ENCODE data around the gene SPATA9.
A peak's percentile ranks its signal among the peaks of the same experiment; 100 is the strongest.

SPATA9 gene

GRCh38 chr5:95690333-95690732 is 7.5 kb upstream of the SPATA9 start:
- H3K4me3 ChIP-seq (replicated peaks; ENCODE audit: low read depth, low read length), result no peak overlapping the region
- no peak for DNase-seq (ENCODE audit: low read depth)
- TF ChIP-seq CTCF (IDR thresholded peaks at IDR 0.05; ENCODE audit: low read length, missing control alignments), result no peak

GRCh38 chr5:95689680-95690079 is 6.9 kb upstream of the SPATA9 start:
- TF ChIP-seq CTCF (IDR thresholded peaks at IDR 0.05; ENCODE audit: low read length, missing control alignments), result no peak
- no peak overlapping the region for H3K4me3 ChIP-seq (replicated peaks; ENCODE audit: low read depth, low read length)

GRCh38 chr5:95686651-95687050 is 3.9 kb upstream of the SPATA9 start:
- no peak for TF ChIP-seq CTCF (IDR thresholded peaks at IDR 0.05; ENCODE audit: low read length, missing control alignments)
- no peak for DNase-seq (ENCODE audit: low read depth)

More at GRCh38 chr5:95689680-95690079, 6.9 kb upstream of the SPATA9 start:
- no peak for DNase-seq (ENCODE audit: low read depth)

GRCh38 chr5:95684361-95684760 is 1.6 kb upstream of the SPATA9 start:
- TF ChIP-seq CTCF (IDR thresholded peaks at IDR 0.05; ENCODE audit: low read length, missing control alignments), result no peak
- no peak for DNase-seq (ENCODE audit: low read depth)
- no peak overlapping the region for H3K4me3 ChIP-seq (replicated peaks; ENCODE audit: low read depth, low read length)

More at GRCh38 chr5:95686651-95687050, 3.9 kb upstream of the SPATA9 start:
- no peak overlapping the region for H3K4me3 ChIP-seq (replicated peaks; ENCODE audit: low read depth, low read length)

- no peak for TF ChIP-seq CTCF (IDR thresholded peaks at IDR 0.05; ENCODE audit: low read length, missing control alignments)
- DNase-seq (ENCODE audit: low read depth), result peak; percentile 55
- H3K4me3 ChIP-seq (replicated peaks; ENCODE audit: low read depth, low read length), result no peak overlapping the region
Measured at GRCh38 chr5:95673081-95673480, 9.7 kb downstream of the SPATA9 start.

GRCh38 chr5:95672641-95673040 is 10.2 kb downstream of the SPATA9 start:
- DNase-seq (ENCODE audit: low read depth), result no peak
- no peak for TF ChIP-seq CTCF (IDR thresholded peaks at IDR 0.05; ENCODE audit: low read length, missing control alignments)
- no peak overlapping the region for H3K4me3 ChIP-seq (replicated peaks; ENCODE audit: low read depth, low read length)

- TF ChIP-seq CTCF (IDR thresholded peaks at IDR 0.05; ENCODE audit: low read length, missing control alignments), result no peak
- DNase-seq (ENCODE audit: low read depth), result no peak
- no peak overlapping the region for H3K4me3 ChIP-seq (replicated peaks; ENCODE audit: low read depth, low read length)
Measured at GRCh38 chr5:95671826-95672225, 11.0 kb downstream of the SPATA9 start.

Measured in fibroblast of pulmonary artery (primary cell).